KMS-11 (cell line): Measurements from ENCODE around the gene C17orf107.

Experiments
- H2AFZ ChIP-seq: fragments of 200-600 bp; sonication (generic); 2 replicates; pipeline ENCODE4 v1.6.1; 2016; ENCODE audit warnings: antibody characterized with exemption, mixed run types, low read depth
- H3K27ac ChIP-seq: fragments of 200-600 bp; sonication (generic); 2 replicates; pipeline ENCODE4 v1.6.1; 2016; ENCODE audit warnings: mild to moderate bottlenecking, mixed run types
- H3K27me3 ChIP-seq: fragments of 200-600 bp; sonication (generic); 2 replicates; pipeline ENCODE4 v1.6.1; 2017; ENCODE audit warnings: mild to moderate bottlenecking, low read depth, mixed run types, moderate library complexity; ENCODE audit not compliant: insufficient read depth
- H3K36me3 ChIP-seq: fragments of 200-600 bp; sonication (generic); 2 replicates; pipeline ENCODE4 v1.6.1; 2017; ENCODE audit warnings: mild to moderate bottlenecking, mixed run types; ENCODE audit not compliant: insufficient read depth
- H3K4me1 ChIP-seq: fragments of 200-600 bp; sonication (generic); 2 replicates; pipeline ENCODE4 v1.6.1; 2016; ENCODE audit warnings: mild to moderate bottlenecking, low read depth, mixed run types; ENCODE audit not compliant: poor library complexity, severe bottlenecking
- H3K4me2 ChIP-seq: fragments of 200-600 bp; sonication (generic); 2 replicates; pipeline ENCODE4 v1.7.0; 2016; ENCODE audit warnings: mild to moderate bottlenecking, mixed run types
- H3K4me3 ChIP-seq: fragments of 200-600 bp; sonication (generic); IDR thresholded peaks from 2 replicates; pipeline ENCODE4 v1.6.1; 2017; ENCODE audit warnings: low read depth, low read length, mixed read lengths; ENCODE audit not compliant: insufficient read depth
- H3K79me2 ChIP-seq: fragments of 200-600 bp; sonication (generic); 2 replicates; pipeline ENCODE4 v1.6.1; 2016; ENCODE audit warnings: low read depth, mixed run types; ENCODE audit not compliant: insufficient read depth
- H3K9ac ChIP-seq: fragments of 200-600 bp; sonication (generic); 2 replicates; pipeline ENCODE4 v1.6.1; 2016; ENCODE audit warnings: mild to moderate bottlenecking, mixed run types
- H4K20me1 ChIP-seq: fragments of 200-600 bp; sonication (generic); 2 replicates; pipeline ENCODE4 v1.6.1; 2016; ENCODE audit warnings: mild to moderate bottlenecking, mixed run types; ENCODE audit not compliant: insufficient read depth
- CTCF ChIP-seq: fragments of 200-600 bp; sonication (generic); conservative IDR thresholded peaks from 2 replicates; pipeline ENCODE4 v1.6.1; 2017; ENCODE audit warnings: low read depth, mild to moderate bottlenecking, antibody characterized with exemption, low read length, moderate library complexity, mixed read lengths

Gene C17orf107

GRCh38 chr17:4858068-4858881, 41.1 kb upstream of the C17orf107 start:
- Histone ChIP-seq H2AFZ (no peak overlapping the region), H4K20me1 (no peaks in the 10 kb centered on the region), H3K36me3 (no peaks in the 10 kb centered on the region), H3K27ac (no peak overlapping the region), H3K4me1 (no peaks in the 10 kb centered on the region), H3K79me2 (no peaks in the 10 kb centered on the region), H3K4me2 (no peak overlapping the region), H3K27me3 (no peaks in the 10 kb centered on the region), H3K4me3 (no peak overlapping the region), H3K9ac (no peak overlapping the region)
- no peak for TF ChIP-seq CTCF

GRCh38 chr17:4858882-4859260, 40.5 kb upstream of the C17orf107 start:
- Histone ChIP-seq H3K4me3 (no peak overlapping the region), H3K4me1 (no peaks in the 10 kb centered on the region), H2AFZ (no peak overlapping the region), H3K79me2 (no peaks in the 10 kb centered on the region), H4K20me1 (no peaks in the 10 kb centered on the region), H3K36me3 (no peaks in the 10 kb centered on the region), H3K4me2 (no peak overlapping the region), H3K27ac (no peak overlapping the region), H3K9ac (no peak overlapping the region), H3K27me3 (no peaks in the 10 kb centered on the region)
- no peak for TF ChIP-seq CTCF

- no peaks in the 10 kb centered on the region for H3K4me1 ChIP-seq
- no peaks in the 10 kb centered on the region for H3K36me3 ChIP-seq
- H3K9ac ChIP-seq = no peak overlapping the region
- H2AFZ ChIP-seq = no peak overlapping the region
- no peaks in the 10 kb centered on the region for H3K27me3 ChIP-seq
- no peak for TF ChIP-seq CTCF
- H3K4me3 ChIP-seq = no peak overlapping the region
- no peaks in the 10 kb centered on the region for H3K79me2 ChIP-seq
- no peak overlapping the region for H3K27ac ChIP-seq
- H3K4me2 ChIP-seq = no peak overlapping the region
- no peaks in the 10 kb centered on the region for H4K20me1 ChIP-seq
Measured at GRCh38 chr17:4859816-4860625, 39.3 kb upstream of the C17orf107 start.

- Histone ChIP-seq H4K20me1 (no peaks in the 10 kb centered on the region), H3K4me3 (no peak overlapping the region), H3K4me2 (no peak overlapping the region), H3K79me2 (no peaks in the 10 kb centered on the region), H3K27ac (no peak overlapping the region), H2AFZ (no peak overlapping the region), H3K9ac (no peak overlapping the region), H3K27me3 (no peaks in the 10 kb centered on the region), H3K36me3 (no peaks in the 10 kb centered on the region), H3K4me1 (no peaks in the 10 kb centered on the region)
- no peak for TF ChIP-seq CTCF
Measured at GRCh38 chr17:4860651-4861050, 38.7 kb upstream of the C17orf107 start.
